Stimulated activated CD8-positive, alpha-beta memory T cell treated with anti-CD3 and anti-CD28 coated beads, Interleukin-7, amount 100 ng/mL, for 24 hours (primary cell): Measurements from ENCODE around the gene CNTN4.
"Not testable (repeated sequence)": the region's sequence is repeated elsewhere in the genome, so short reads cannot be mapped to it uniquely, and the experiment has no call there.

ENCODE experiments used
- DNase-seq: peaks from one replicate; pipeline ENCODE4 v3.0.0-alpha.2; 2020; ENCODE audit warnings: low read depth

The CNTN4 gene

GRCh38 chr3:2098398-2099027 lies at the start of gene CNTN4:
TSS of gene CNTN4 (plus strand) at chr3:2098866.
- no peak for DNase-seq

DNA sequence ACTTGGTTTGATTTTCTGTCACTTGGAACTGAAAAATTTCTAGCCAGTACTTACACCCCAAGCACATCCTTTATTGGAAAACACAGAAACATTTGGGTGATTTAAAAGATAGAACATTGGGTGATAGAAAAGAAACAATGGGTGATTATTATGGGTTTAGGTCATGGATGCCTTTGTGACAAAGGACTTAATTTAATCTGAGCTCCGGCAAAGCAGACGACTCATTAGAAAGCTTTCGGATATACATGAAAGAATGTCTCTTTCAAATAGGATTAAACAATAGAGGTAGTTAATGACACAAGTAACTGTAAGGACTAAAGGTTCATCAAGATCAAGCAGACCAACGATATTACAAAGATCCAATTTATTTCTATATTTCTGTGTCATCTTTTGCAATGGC lies 37.3 kb upstream of the CNTN4 start:
- DNase-seq: no peak

- DNase-seq: no peak
These were observed 27.1 kb upstream of the CNTN4 start for GRCh38 chr3:2071531-2071930.

- DNase-seq: no peak
These were observed 19.8 kb upstream of the CNTN4 start for GRCh38 chr3:2078821-2079220.

GRCh38 chr3:2082871-2083480 lies 15.7 kb upstream of the CNTN4 start:
- DNase-seq: no peak

DNA sequence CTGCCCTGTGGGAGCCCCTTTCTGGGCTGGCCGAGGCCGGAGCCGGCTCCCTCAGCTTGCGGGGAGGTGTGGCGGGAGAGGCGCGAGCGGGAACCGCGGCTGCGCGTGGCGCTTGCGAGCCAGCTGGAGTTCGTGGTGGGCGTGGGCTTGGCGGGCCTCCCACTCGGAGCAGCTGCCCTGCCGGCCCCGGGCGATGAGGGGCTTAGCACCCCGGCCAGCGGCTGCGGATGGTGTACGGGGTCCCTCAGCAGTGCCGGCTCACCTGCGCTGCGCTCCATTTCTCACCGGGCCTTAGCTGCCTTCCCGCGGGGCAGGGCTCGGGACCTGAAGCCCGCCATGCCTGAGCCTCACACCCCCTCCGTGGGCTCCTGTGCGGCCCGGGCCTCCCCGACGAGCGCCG lies 15.1 kb upstream of the CNTN4 start:
- not testable (repeated sequence) for DNase-seq

DNA sequence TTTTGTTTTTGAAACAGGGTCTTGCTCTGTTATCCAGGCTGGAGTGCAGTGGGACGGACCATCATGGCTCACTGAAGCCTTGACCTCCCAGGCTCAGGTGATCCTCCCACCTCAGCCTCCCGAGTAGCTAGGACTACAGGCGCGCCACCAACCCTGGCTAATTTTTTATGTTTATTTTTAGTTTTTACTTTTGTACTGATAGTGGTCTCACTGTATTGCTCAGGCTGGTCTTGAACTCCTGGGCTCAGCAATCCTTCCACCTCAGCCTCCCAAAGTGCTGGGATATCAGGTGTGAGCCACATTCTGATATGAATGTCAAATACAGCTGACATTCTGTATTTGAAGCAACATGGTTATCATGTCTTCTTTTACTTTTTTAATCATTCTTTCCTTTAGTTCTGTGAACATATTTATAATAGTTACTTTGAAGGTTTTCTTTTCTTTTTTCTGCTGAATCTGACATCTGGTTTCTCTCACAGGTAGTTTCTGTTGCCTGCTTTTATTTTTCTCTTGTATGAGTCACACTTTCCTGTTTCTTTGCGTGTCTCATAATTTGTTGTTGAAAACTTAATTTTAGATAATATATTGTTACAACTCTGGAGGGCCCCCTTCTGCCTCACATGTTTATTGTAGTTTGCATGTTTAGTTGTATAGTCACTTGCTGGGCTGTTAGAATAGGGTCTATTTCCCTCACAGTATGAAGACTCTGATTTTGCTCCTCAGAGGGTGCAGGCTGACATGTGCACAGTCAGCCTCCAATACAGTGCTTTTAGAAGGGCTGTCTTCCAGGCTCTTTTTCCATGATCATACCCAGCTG lies 8.4 kb upstream of the CNTN4 start:
- no peak for DNase-seq

- no peak for DNase-seq
These were observed 5.9 kb upstream of the CNTN4 start for GRCh38 chr3:2092758-2093157.

GRCh38 chr3:2094941-2095340 lies 3.7 kb upstream of the CNTN4 start:
- DNase-seq: no peak

- no peak for DNase-seq
These were observed 2.5 kb upstream of the CNTN4 start for GRCh38 chr3:2096216-2096615.

DNA sequence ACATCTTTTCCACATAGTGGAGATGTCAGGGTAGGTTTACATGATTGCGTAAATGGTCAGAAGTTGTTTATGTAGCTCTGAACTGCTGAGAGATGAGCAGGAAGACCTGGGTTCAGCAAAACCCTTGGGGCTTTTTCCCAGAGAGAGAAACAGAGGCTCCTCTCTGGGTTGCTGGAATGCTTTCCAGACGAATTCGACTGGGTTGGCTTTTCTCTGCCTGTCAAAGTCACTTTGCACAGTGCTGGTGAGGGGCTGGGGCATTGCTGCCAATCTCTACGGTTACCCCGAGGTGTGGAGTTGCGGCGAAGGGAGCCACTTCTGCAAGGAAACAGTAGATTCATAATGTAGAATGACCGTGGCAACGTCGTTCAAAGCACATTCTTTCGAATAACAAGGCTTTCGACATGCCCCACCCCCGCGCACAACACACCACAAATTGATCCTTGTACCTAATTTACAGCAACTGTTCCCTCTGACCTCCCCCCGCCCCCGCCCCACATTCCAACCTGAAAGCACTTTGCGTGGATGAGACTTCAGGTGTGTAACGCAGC lies 950 bp upstream of the CNTN4 start:
- DNase-seq: no peak

DNA sequence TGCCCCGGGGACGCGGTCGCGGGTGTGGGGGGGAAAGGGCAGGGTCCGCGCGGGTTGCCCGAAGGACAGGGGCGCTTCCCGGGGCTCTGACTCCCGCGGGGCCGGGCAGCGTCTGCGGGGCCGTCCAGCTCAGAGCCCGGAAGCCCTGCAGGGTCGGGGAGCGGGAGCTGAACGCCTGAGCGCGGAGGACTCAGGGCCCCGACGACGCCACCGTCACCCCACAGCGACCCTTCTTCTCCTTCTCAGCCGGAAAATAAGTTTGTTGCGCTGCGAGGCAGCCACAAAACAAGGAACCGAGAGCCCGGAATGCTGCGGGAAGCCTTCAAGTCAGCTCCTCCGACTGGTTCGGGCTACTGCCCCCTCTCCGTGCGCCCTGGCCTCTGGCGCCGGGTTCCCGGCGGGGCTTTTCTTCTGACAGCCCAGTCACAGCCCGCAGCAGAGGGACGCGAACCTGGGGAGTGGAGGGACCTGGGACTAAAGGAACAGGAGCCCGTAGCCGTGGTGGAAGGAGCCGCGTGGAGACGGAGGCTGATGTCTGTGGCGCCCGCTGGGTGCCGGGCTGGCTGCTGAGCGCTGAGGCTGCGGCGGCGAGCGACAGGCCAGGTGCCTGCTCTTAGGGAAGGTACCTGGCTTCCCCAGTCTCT lies 484 bp downstream of the CNTN4 start:
- DNase-seq: no peak

DNA sequence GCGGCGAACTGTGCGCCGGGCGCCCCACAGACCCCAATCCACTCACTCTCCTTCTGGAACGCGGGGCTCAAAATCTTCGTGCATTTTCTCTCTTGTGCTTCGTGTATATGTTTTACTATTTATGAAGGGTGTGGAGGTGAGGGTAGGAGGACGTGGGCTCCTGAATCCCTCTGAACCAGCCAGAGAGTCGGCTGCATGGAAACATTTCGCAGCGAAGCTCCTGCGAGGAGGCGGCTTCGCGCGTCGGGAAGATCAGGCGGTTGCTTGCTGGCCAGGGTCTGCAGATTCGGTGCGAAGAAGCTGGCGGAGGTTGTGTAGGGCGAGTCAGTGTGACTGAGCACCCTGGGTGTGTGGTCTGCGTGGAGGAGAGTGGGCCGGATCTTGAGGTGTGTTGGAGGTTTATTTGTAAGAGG lies 1.1 kb downstream of the CNTN4 start:
- DNase-seq: no peak

GRCh38 chr3:2106438-2106837 lies 7.8 kb downstream of the CNTN4 start:
- DNase-seq: no peak

- DNase-seq: no peak
These were observed 12.0 kb downstream of the CNTN4 start for GRCh38 chr3:2110597-2111117.

DNA sequence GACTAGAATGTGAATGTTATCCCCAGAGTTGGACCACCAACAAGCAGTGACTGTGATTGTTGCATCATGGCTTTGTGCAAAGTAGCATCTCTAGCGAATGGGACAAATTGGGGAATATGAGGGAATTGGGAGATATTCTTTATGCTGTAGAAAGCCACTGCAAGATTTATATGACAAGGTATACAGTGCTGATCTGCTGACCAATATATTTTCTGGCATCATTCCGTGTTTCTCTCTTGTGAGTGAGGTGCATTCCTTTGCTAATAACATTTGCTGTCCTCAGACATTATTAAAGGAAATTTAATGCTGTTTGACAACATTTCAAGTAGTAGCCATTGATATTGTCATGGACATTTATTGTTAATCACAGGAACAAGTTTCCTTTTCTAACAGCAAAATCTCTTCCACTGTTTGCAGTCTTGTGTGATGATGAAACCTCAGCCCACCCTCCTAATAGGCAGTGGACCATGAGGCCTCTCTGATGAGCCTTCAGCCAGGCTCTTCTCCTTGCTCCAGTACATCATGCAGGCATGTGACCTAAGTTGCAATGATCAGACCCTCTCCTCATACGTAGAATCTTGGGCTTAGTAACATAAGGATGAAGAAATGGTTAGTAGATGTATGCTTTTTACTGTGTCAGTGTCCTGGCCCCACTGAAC lies 16.1 kb downstream of the CNTN4 start:
- no peak for DNase-seq

DNA sequence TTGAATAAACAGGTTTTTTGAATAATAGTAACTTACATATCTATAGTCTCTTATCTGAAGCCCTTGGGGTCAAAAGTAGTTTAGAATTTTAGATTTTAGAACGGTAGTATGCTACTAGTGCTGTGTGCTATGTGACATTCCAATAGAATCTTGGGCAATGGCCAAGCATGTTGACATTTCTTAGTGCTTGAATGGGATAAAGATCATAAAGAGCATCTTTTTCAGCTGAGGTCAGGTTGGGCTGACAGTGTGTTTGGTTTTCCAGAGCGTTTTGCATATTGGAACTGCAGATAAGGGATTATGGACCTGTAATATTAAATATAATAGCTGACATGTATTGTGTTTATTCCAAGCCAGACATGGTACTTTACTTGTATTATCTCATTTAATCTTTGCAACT lies 32.1 kb downstream of the CNTN4 start:
- no peak for DNase-seq

GRCh38 chr3:2133146-2133545 lies 34.5 kb downstream of the CNTN4 start:
- DNase-seq: no peak

DNA sequence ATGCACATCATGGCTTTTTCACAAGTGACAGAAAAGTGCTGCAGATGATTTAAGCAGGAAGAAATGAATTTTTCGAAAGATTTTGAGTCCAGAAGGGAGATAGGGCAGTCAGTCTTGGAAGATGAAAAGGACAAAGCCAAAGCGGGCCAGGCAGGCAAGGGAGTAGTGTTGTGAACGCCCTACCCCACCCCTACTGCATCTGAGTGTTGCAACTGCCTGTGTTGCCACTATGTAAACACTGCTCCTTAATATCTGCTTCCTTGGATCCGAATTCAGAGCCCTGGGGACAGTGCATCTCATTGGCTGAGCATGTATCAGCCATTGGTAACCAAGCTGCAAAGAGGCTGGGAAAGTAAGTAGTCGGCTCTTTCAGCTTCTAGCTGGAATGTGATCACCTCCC lies 39.0 kb downstream of the CNTN4 start:
- DNase-seq: no peak

DNA sequence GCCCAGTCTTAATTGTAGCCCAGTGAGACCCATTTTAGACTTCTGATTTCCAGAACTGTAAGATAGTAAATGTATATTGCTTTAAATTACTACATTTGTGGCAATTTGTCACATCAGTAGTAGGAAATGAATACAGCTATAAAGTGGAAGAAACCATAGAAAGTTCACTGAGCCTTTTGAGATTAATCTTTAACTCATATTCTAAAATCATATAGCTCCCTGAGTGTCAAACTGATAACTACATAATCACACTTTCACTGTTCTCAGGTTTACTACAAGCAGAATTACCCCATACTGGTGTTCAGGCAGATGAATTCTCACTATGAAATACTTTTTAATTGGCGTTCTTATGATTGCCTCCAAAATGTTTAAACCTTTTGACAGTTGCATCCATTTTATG lies 42.8 kb downstream of the CNTN4 start:
- no peak for DNase-seq

GRCh38 chr3:2148561-2149340 lies 50.1 kb downstream of the CNTN4 start:
- DNase-seq: no peak
